NCI-H2029 treated with DMSO at 0.1 percent for 48 hours (cell line): ENCODE measurements around the gene MED13L.

ENCODE experiments used
- DNase-seq: peaks from one replicate; lab custom pipeline; 2025; lab: John Stamatoyannopoulos, UW

The MED13L gene

GRCh38 chr12:115942346-115942745 lies 335.1 kb downstream of the MED13L start:
- no peak for DNase-seq

GRCh38 chr12:115941362-115941761 lies 336.1 kb downstream of the MED13L start:
- DNase-seq = no peak

GRCh38 chr12:115938794-115939377 lies 338.6 kb downstream of the MED13L start:
- DNase-seq = no peak

GRCh38 chr12:115936997-115937916 lies 340.2 kb downstream of the MED13L start:
- DNase-seq = no peak

- DNase-seq = no peak
Observed at GRCh38 chr12:115934877-115935276, 342.6 kb downstream of the MED13L start.

- no peak for DNase-seq
Observed at GRCh38 chr12:115934046-115934445, 343.4 kb downstream of the MED13L start.

GRCh38 chr12:115932066-115932465 lies 345.4 kb downstream of the MED13L start:
- DNase-seq = no peak

- DNase-seq = no peak
Observed at GRCh38 chr12:115930336-115930735, 347.2 kb downstream of the MED13L start.

- no peak for DNase-seq
Observed at GRCh38 chr12:115926037-115926670, 351.3 kb downstream of the MED13L start.

- no peak for DNase-seq
Observed at GRCh38 chr12:115923851-115924250, 353.6 kb downstream of the MED13L start.

GRCh38 chr12:115922952-115923564 lies 354.4 kb downstream of the MED13L start:
- DNase-seq = no peak

GRCh38 chr12:115920395-115921183 lies 356.9 kb downstream of the MED13L start:
- no peak for DNase-seq

GRCh38 chr12:115918763-115919162 lies 358.7 kb downstream of the MED13L start:
- no peak for DNase-seq

GRCh38 chr12:115916910-115917668 lies 360.4 kb downstream of the MED13L start:
- DNase-seq = peak; percentile 65

GRCh38 chr12:115914122-115914521 lies 363.4 kb downstream of the MED13L start:
- no peak for DNase-seq

GRCh38 chr12:115912440-115912839 lies 365.1 kb downstream of the MED13L start:
- DNase-seq = no peak

GRCh38 chr12:115911360-115911759 lies 366.1 kb downstream of the MED13L start:
- no peak for DNase-seq

- no peak for DNase-seq
Observed at GRCh38 chr12:115910057-115910456, 367.4 kb downstream of the MED13L start.
